IPS-15b (cell line): ENCODE measurements around the gene NRG3.

Source experiments
- H3K27me3 ChIP-seq: one replicate; pipeline ENCODE4 v1.6.1; 2013; ENCODE audit warnings: low read length; ENCODE audit not compliant: control insufficient read depth, insufficient read depth
- H3K36me3 ChIP-seq: one replicate; pipeline ENCODE4 v1.6.1; 2013; ENCODE audit warnings: low read length; ENCODE audit not compliant: control insufficient read depth, insufficient read depth
- H3K4me1 ChIP-seq: one replicate; pipeline ENCODE4 v1.6.1; 2013; ENCODE audit warnings: mild to moderate bottlenecking, low read length; ENCODE audit not compliant: control insufficient read depth, insufficient read depth
- H3K4me3 ChIP-seq: one replicate; pipeline ENCODE4 v1.5.1; 2013; ENCODE audit warnings: low read depth, low read length
- H3K9ac ChIP-seq: one replicate; pipeline ENCODE4 v1.6.1; 2013; ENCODE audit warnings: low read depth, mild to moderate bottlenecking, low read length
- H3K9me3 ChIP-seq: one replicate; pipeline ENCODE4 v1.6.1; 2013; ENCODE audit warnings: mild to moderate bottlenecking, low read length; ENCODE audit not compliant: control insufficient read depth, insufficient read depth

NRG3 gene

DNA sequence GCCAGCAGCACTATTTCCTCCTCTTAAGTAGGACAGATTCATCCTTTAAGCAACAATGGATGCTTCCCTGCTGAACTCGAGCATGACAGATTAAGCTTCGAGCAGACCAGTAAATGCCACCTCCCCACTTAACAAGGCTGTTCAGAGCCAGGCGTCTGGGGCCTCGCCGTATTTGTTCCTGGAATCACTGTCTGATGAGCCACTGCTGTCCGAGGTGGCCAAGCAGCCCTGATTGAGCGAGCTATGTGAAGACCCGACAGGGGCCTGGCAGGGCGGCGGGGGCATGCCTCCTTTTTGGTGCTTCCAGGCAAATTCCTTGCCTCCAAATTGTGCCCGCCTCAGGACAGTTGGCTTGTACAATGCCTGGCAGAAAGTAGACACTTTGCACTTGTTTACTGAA, 862.6 kb downstream of the NRG3 start:
- no peaks in the 10 kb centered on the region for H3K36me3 ChIP-seq
- H3K9ac ChIP-seq, result no peak overlapping the region
- H3K4me1 ChIP-seq, result no peaks in the 10 kb centered on the region
- no peaks in the 10 kb centered on the region for H3K27me3 ChIP-seq
- no peak overlapping the region for H3K4me3 ChIP-seq
- no peaks in the 10 kb centered on the region for H3K9me3 ChIP-seq

DNA sequence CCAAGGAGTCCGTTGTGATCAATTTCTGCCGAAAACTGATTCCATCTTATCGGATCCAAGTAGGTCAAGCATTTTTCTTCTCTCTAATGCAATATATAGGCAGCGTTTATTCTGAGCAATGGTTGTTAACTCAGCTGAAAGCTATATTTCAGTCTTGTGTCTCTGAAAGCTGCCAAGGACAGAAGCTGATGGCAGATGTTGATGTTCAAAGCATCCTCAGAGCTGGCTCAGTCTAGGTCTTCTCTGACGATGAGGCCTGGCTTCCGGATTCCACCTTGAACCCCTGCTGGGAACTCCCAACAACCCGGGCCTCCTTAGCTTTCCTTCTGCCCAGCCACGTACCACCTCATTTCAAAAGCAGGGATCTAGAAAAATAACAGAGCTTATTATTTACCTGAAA, 863.6 kb downstream of the NRG3 start:
- Histone ChIP-seq H3K9ac (no peak overlapping the region), H3K4me3 (no peak overlapping the region), H3K36me3 (no peaks in the 10 kb centered on the region), H3K4me1 (no peaks in the 10 kb centered on the region), H3K9me3 (no peaks in the 10 kb centered on the region), H3K27me3 (no peaks in the 10 kb centered on the region)

DNA sequence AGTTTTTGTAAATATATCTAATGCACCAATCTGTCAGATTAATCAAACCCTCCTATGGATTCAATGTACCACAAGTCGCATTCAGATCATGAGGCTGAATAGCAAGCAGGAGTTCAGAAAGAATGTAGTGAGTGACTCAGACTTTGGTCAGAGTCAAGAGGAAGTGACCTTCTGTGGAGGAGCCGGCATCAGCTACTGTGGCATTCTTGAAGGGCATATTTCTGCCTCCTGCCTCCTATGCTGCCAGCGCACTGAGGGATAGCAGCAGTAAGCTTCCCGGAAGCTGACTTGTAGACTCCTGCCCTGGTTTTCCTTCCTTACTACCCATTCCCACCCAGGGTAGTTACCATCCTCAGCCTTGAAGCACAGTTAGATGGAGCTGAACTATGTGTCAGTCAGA, 867.5 kb downstream of the NRG3 start:
- Histone ChIP-seq H3K36me3 (no peaks in the 10 kb centered on the region), H3K9ac (no peak overlapping the region), H3K4me3 (no peak overlapping the region), H3K27me3 (no peaks in the 10 kb centered on the region), H3K4me1 (no peaks in the 10 kb centered on the region), H3K9me3 (no peaks in the 10 kb centered on the region)

DNA sequence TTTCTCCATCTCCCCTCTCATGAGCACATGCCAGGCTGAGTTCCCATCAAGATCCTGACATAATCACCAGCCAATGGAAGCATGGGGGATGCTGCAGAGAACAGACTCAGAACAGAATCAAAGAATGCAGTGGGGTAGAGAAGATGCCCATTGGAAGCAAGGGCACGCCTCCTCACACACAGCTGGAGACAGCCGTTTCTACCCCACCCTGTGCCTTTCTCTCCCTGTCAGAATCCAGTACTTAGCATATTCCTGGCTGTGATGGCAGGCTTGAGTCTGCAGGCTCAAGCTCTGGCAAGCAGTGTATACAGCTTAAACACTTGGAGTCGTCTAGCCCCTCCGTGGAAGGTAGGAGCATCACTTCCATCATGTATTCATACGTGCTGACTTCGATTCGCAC, 867.9 kb downstream of the NRG3 start:
- H3K27me3 ChIP-seq, result no peaks in the 10 kb centered on the region
- no peaks in the 10 kb centered on the region for H3K4me1 ChIP-seq
- no peaks in the 10 kb centered on the region for H3K36me3 ChIP-seq
- no peak overlapping the region for H3K9ac ChIP-seq
- no peak overlapping the region for H3K4me3 ChIP-seq
- no peaks in the 10 kb centered on the region for H3K9me3 ChIP-seq

DNA sequence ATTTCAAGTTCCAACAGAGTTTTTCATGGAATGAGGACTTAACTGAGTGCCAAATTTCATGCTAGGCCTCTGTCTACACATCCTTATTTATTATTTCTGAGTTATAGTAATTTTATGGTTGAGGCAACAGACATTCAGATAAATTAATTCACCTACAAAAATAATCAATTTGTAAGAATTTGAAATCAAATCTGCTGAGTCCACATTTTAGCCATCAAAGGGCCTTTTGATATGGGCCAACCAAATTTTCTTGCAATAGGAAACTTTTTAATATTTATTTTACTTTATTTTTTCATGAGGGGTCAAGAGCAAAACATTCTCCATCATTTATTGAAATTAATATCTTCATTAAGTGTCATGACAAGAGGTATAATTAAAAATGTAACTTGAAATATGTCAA, 875.5 kb downstream of the NRG3 start:
- Histone ChIP-seq H3K27me3 (no peaks in the 10 kb centered on the region), H3K9me3 (no peaks in the 10 kb centered on the region), H3K9ac (no peak overlapping the region), H3K4me3 (no peak overlapping the region), H3K36me3 (no peaks in the 10 kb centered on the region), H3K4me1 (no peaks in the 10 kb centered on the region)

DNA sequence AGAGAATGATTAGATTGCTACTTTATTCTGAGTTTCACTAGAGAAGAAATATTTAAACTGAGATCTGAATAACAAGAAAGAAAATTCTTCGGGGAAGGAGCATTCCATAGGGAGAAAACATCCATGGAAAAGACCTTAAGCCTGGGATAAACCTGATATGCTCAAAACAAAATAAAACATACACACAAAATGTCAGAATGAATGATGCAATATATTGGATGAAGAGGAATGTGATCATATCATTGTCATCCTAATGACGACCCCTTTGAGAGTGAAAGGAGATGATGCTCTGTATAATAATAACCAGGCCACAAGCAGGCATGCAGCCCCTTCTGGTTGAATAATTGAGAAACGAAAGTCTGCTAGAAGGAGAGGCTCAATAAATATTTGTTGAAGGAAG, 882.4 kb downstream of the NRG3 start:
- Histone ChIP-seq H3K9me3 (no peaks in the 10 kb centered on the region), H3K36me3 (no peaks in the 10 kb centered on the region), H3K4me1 (peaks cover 10% of the 10 kb centered on the region), H3K4me3 (no peak overlapping the region), H3K9ac (no peak overlapping the region), H3K27me3 (no peaks in the 10 kb centered on the region)

DNA sequence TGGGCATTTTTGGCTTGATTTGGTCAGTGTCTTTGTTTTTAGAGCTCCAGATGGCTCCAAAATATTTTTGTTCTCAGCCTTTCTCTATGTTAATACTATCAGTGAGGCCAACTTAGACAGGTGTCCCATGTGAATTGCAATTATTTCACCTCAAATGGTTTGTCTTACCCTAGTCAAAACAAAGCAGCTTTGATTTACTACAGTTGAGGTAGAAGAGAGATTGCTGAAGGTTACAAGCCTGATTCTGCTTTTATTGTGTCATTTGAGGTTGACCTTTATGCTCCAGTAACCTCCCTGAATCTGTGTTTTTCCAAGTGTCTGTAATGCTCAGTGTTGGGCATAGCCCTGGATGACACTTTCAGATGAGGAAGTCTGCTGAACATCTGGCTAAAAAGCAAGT, 882.9 kb downstream of the NRG3 start:
- H3K9me3 ChIP-seq, result no peaks in the 10 kb centered on the region
- no peaks in the 10 kb centered on the region for H3K27me3 ChIP-seq
- peaks cover 10% of the 10 kb centered on the region for H3K4me1 ChIP-seq
- no peaks in the 10 kb centered on the region for H3K36me3 ChIP-seq
- H3K4me3 ChIP-seq, result no peak overlapping the region
- H3K9ac ChIP-seq, result no peak overlapping the region

DNA sequence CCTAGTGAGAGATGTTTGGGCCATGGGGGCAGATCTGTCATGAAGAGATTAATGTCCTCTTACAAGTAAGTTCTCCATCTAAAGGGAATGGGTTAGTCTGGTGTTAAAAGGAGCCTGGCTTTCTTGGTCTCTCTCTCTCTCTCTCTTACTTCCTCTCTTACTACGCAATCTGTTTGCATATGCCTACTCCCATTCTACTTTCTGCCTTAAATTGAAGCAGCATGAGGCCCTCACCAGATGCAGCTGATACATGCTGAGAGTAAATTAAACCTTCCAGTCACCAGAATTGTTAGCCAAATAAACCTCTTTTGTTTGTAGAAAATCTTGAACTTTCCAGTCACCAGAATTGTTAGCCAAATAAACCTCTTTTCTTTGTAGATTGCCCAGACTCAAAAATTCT, 884.1 kb downstream of the NRG3 start:
- no peaks in the 10 kb centered on the region for H3K27me3 ChIP-seq
- no peak overlapping the region for H3K9ac ChIP-seq
- H3K36me3 ChIP-seq, result no peaks in the 10 kb centered on the region
- no peaks in the 10 kb centered on the region for H3K9me3 ChIP-seq
- H3K4me1 ChIP-seq, result peaks cover 10% of the 10 kb centered on the region
- H3K4me3 ChIP-seq, result no peak overlapping the region

DNA sequence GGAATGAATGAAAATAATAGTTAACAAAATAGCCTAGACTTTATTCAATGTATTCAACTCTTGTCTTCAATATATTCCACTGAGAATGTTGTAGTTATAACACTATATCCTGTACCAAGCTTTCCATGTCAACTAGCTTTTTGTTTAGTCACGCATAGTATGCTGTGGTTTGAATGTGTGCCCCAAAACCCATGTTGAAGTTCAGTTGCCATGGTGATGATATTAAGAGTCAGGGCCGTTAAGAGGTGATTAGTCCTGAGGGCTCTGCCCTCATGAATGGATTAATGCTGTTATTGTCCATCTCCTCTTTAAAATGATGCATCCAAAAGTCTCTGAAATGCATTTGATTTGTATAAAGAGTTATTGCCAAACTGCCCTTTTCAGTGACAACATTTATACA, 887.6 kb downstream of the NRG3 start:
- no peaks in the 10 kb centered on the region for H3K27me3 ChIP-seq
- H3K4me1 ChIP-seq, result peaks cover 3% of the 10 kb centered on the region
- no peaks in the 10 kb centered on the region for H3K36me3 ChIP-seq
- no peak overlapping the region for H3K9ac ChIP-seq
- no peak overlapping the region for H3K4me3 ChIP-seq
- H3K9me3 ChIP-seq, result no peaks in the 10 kb centered on the region

DNA sequence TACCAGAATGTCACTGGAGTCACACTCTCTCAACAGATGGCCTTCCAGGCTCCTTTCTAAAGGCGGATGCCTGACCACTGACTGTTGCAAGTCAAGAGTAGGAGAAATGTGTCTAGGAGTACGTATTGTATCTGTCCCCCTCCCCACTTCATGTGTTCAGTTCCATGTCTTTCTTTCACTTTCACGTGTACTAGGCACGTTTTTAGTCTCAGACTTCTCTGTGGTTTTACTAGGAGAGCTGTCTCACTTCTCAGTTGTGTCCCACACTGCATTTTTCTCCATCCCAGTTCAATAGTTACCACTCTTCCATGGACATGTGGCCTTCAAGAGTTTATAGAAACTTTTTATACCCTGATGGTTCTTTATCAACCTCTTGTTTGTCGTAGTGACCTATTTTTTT, 893.0 kb downstream of the NRG3 start:
- no peaks in the 10 kb centered on the region for H3K36me3 ChIP-seq
- no peak overlapping the region for H3K4me3 ChIP-seq
- no peaks in the 10 kb centered on the region for H3K4me1 ChIP-seq
- no peak overlapping the region for H3K9ac ChIP-seq
- H3K9me3 ChIP-seq, result no peaks in the 10 kb centered on the region
- H3K27me3 ChIP-seq, result no peaks in the 10 kb centered on the region

DNA sequence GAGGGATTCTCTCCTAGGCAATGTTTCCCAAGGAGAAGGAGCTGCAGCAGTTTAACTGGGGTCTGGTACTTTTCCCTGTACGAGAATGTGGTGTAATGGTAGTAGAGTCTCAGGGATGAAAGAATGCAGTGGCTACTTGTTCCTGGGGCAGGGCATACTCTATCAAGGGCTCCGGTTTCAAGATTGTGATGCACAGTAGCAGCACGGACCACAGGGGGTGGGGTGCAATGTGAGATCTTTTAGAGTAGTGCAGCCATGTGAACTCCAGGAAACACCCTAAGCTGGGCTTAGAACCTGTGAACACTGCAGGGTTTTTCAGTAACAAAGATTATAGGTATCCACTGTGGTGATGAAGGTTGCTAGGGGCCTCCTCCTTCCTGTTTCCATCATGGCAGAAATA, 903.9 kb downstream of the NRG3 start:
- no peak overlapping the region for H3K4me3 ChIP-seq
- H3K36me3 ChIP-seq, result no peaks in the 10 kb centered on the region
- H3K9me3 ChIP-seq, result no peaks in the 10 kb centered on the region
- H3K9ac ChIP-seq, result no peak overlapping the region
- H3K4me1 ChIP-seq, result no peaks in the 10 kb centered on the region
- H3K27me3 ChIP-seq, result no peaks in the 10 kb centered on the region

DNA sequence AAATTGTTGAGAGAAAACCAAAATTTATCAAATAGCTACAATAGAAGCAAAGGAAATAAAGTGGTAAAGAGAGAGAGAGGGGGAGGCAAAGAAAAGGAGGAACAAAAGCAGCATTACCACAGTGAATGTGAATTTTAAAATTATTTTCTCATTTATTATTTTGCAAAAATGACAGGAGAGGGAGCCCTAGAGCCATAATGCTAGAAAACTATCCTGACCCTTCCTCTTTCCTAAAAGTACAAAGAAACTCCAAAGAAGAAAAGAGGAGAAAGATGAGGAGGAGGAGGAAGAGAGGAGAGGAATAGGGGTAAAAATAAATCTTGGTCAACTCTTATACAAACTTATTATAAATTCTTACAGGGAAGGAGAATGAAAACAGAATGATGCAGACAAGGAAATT, 921.5 kb downstream of the NRG3 start:
- Histone ChIP-seq H3K4me1 (no peaks in the 10 kb centered on the region), H3K4me3 (no peak overlapping the region), H3K9me3 (no peaks in the 10 kb centered on the region), H3K36me3 (no peaks in the 10 kb centered on the region), H3K9ac (no peak overlapping the region), H3K27me3 (no peaks in the 10 kb centered on the region)

DNA sequence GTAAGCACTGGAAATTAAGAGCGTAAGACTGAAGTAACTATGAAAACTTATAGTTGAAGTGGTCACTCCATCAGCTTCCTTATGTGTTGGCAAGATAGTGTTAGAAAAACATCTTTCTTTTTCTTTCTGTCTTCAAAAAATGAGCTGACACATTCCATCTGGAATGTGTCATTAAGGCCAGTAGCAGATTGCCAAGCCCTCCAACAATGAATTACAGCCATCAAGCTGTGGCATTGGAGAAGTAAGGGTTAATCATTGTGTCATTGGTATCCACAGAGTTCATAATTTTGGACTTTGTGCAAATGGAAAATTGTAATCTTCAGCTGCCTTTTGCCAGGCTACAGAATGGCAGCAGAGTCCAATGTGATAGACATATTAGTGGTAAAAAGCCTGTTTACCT, 926.3 kb downstream of the NRG3 start:
- Histone ChIP-seq H3K4me1 (no peaks in the 10 kb centered on the region), H3K4me3 (no peak overlapping the region), H3K27me3 (no peaks in the 10 kb centered on the region), H3K36me3 (no peaks in the 10 kb centered on the region), H3K9me3 (no peaks in the 10 kb centered on the region), H3K9ac (no peak overlapping the region)
